Diencephalon (tissue), 1 donor: ENCODE data around the gene MCAT. TPM values are rescaled to one million over a fixed set of nuclear protein-coding genes. Genes with fewer than 3 reads are reported as not detected.

ENCODE experiments used
- total RNA-seq: library from RNA; depleted of rRNA; stranded (reverse); fragments of >200 nt; gene quantifications from one replicate; pipeline ENCODE4 v1.2.3, GENCODE V29; 2014

Gene MCAT
- total RNA-seq: 24.2 TPM

GRCh38 chr22:43142880-43143562 lies at the start of gene MCAT:
Gene MCAT, minus strand, starts transcription at chr22:43143398. Its CDS starts 50 bp downstream, at chr22:43143348.

GRCh38 chr22:43186272-43187170 lies 43.3 kb upstream of the MCAT start, which contains the start of gene TTLL12:
Gene TTLL12, minus strand, starts transcription at chr22:43187134. Its CDS starts 65 bp downstream, at chr22:43187069.

GRCh38 chr22:43151251-43152002 lies 8.2 kb upstream of the MCAT start, which contains the start of gene TSPO:
Gene TSPO, plus strand, starts transcription at chr22:43151559. Its CDS starts 7,680 bp downstream, at chr22:43159239.

GRCh38 chr22:43110444-43110926 lies 32.7 kb downstream of the MCAT start, which contains the start of gene BIK:
Gene BIK, plus strand, starts transcription at chr22:43110750. Its CDS starts 13,273 bp downstream, at chr22:43124023.

GRCh38 chr22:43088984-43089717 lies 54.0 kb downstream of the MCAT start, which contains the start of gene TTLL1:
Gene TTLL1, minus strand, starts transcription at chr22:43089391. Its CDS starts 13,805 bp downstream, at chr22:43075586.

Other genes starting within 250 kb of the MCAT start
- 28.6 TPM for gene PACSIN2, start 128.2 kb downstream of the MCAT start, total RNA-seq
- gene TTLL1, start 54.0 kb downstream of the MCAT start, total RNA-seq: 45.2 TPM
- gene BIK, start 32.6 kb downstream of the MCAT start, total RNA-seq: 0.46 TPM
- 16.1 TPM for gene TSPO, start 8.2 kb upstream of the MCAT start, total RNA-seq
- gene TTLL12, start 43.7 kb upstream of the MCAT start, total RNA-seq: 24.2 TPM
- gene SCUBE1, start 200.0 kb upstream of the MCAT start, total RNA-seq: 3.9 TPM